Endothelial cell of hepatic sinusoid (primary cell): ENCODE data around the gene CIDEC.
"Not testable (repeated sequence)": the region's sequence is repeated elsewhere in the genome, so short reads cannot be mapped to it uniquely, and the experiment has no call there.

ENCODE experiments used
- in situ Hi-C: cut with HindIII; loops from 2 replicates; pipeline ENCODE4 v1.10.0; 2017; ENCODE audit warnings: low sequenced_read_pairs

The CIDEC gene

GRCh38 chr3:9902372-9903237, 22.6 kb upstream of the CIDEC start, which contains the start of gene IL17RE:
Gene IL17RE, plus strand, starts transcription at chr3:9902848. Its CDS starts 85 bp downstream, at chr3:9902933.
- in situ Hi-C loops = loop anchor here (5.0 kb wide), 1 partner anchor 50 kb away; no protein-coding TSS in a partner anchor

GRCh38 chr3:9901967-9902366, 21.9 kb upstream of the CIDEC start:
- in situ Hi-C loops = loop anchor here (5.0 kb wide), 1 partner anchor 50 kb away; no protein-coding TSS in a partner anchor

GRCh38 chr3:9900965-9901415, 20.9 kb upstream of the CIDEC start:
- in situ Hi-C loops = loop anchor here (5.0 kb wide), 1 partner anchor 49 kb away; no protein-coding TSS in a partner anchor

- in situ Hi-C loops = no loop called here
Measured at GRCh38 chr3:9899289-9899791, 19.3 kb upstream of the CIDEC start.

- in situ Hi-C loops = no loop called here
Measured at GRCh38 chr3:9898467-9899241, 18.6 kb upstream of the CIDEC start.

- in situ Hi-C loops = no loop called here
Measured at GRCh38 chr3:9897408-9898372, 17.6 kb upstream of the CIDEC start.

GRCh38 chr3:9896755-9897407, 16.8 kb upstream of the CIDEC start:
- in situ Hi-C loops = not testable (repeated sequence)

GRCh38 chr3:9895715-9896114, 15.7 kb upstream of the CIDEC start:
- in situ Hi-C loops = not testable (repeated sequence)

GRCh38 chr3:9893739-9894138, 13.7 kb upstream of the CIDEC start:
- in situ Hi-C loops = no loop called here

GRCh38 chr3:9891072-9891622, 11.1 kb upstream of the CIDEC start:
- in situ Hi-C loops = no loop called here

GRCh38 chr3:9890249-9891071, 10.4 kb upstream of the CIDEC start, which contains the start of gene JAGN1:
Gene JAGN1, plus strand, starts transcription at chr3:9890610. Its CDS starts 113 bp downstream, at chr3:9890723.
- in situ Hi-C loops = no loop called here

- in situ Hi-C loops = no loop called here
Measured at GRCh38 chr3:9889405-9889804, 9.4 kb upstream of the CIDEC start.

GRCh38 chr3:9888540-9888939, 8.5 kb upstream of the CIDEC start:
- in situ Hi-C loops = no loop called here

- in situ Hi-C loops = no loop called here
Measured at GRCh38 chr3:9887480-9887879, 7.4 kb upstream of the CIDEC start.

- in situ Hi-C loops = no loop called here
Measured at GRCh38 chr3:9886328-9886727, 6.3 kb upstream of the CIDEC start.

- in situ Hi-C loops = no loop called here
Measured at GRCh38 chr3:9884555-9885165, 4.6 kb upstream of the CIDEC start.

- in situ Hi-C loops = no loop called here
Measured at GRCh38 chr3:9883706-9884554, 3.9 kb upstream of the CIDEC start.
